ENCODE results near the gene ST6GALNAC1. TPM values are rescaled to one million over a fixed set of nuclear protein-coding genes. Genes with fewer than 3 reads are reported as not detected.
A peak's percentile ranks its signal among the peaks of the same experiment; 100 is the strongest.

The ST6GALNAC1 gene
- total and polyA plus RNA-seq, 7 donors, result 0.38 to 3.6 (median 0.56) TPM

GRCh38 chr17:76586741-76587487 is 56.6 kb downstream of the ST6GALNAC1 start:
- intact Hi-C loops (cut with DNase I), result loop anchor here (1.0 to 5.0 kb wide), 3 partner anchors 35 to 65 kb away; no protein-coding TSS in a partner anchor
- no peak overlapping the region for H3K4me3 ChIP-seq
- DNase-seq, result no peak

GRCh38 chr17:76585649-76586593 is 57.6 kb downstream of the ST6GALNAC1 start, which contains the start of gene ST6GALNAC2:
Gene ST6GALNAC2 (minus strand): TSS chr17:76585860. CDS start chr17:76585808, 52 bp downstream.
- Histone ChIP-seq H3K36me3 (ENCODE audit: insufficient read depth in 1 of 2, low read depth in 1 of 2) (no peaks in the 10 kb centered on the region), H3K27ac (peak within 1 kb of the TSS; percentile 82), H3K4me1 (peaks cover 6% of the 10 kb centered on the region), H3K4me3 (peak within 1 kb of the TSS; percentile 91), H3K27me3 (ENCODE audit: insufficient read depth in 3 of 3, low read length in 2 of 3) (peaks cover 0 to 6% (median 4%) of the 10 kb centered on the region in 3 donors), H3K9me3 (no peaks in the 10 kb centered on the region)
- DNase-seq (peak; percentile 73 to 88), ATAC-seq (peak; percentile 93 to 94 (median 94))
- intact Hi-C loops (cut with DNase I), result loop anchor here (1.0 to 5.0 kb wide), 4 partner anchors 25 to 64 kb away; no protein-coding TSS in a partner anchor
- TF ChIP-seq CTCF (IDR thresholded peaks at IDR 0.05), result peak; percentile 53
- WGBS, 3 donors, result 0 to 2% (median 1%) methylated on average over 54 to 83 of the region's 84 CpGs

More at GRCh38 chr17:76586741-76587487, 56.6 kb downstream of the ST6GALNAC1 start:
- H3K27me3 ChIP-seq (ENCODE audit: insufficient read depth in 3 of 3, low read length in 2 of 3), result peaks cover 0 to 6% (median 4%) of the 10 kb centered on the region in 3 donors
- TF ChIP-seq CTCF (IDR thresholded peaks at IDR 0.05), result no peak
- WGBS, 3 donors, result 52 to 63% (median 52%) methylated on average over 16 to 17 of the region's 17 CpGs
- ATAC-seq, result no peak
- H3K9me3 ChIP-seq, result no peaks in the 10 kb centered on the region
- no peaks in the 10 kb centered on the region for H3K4me1 ChIP-seq
- no peak overlapping the region for H3K27ac ChIP-seq
- no peaks in the 10 kb centered on the region for H3K36me3 ChIP-seq (ENCODE audit: insufficient read depth in 1 of 2, low read depth in 1 of 2)

GRCh38 chr17:76585033-76585648 is 58.4 kb downstream of the ST6GALNAC1 start:
- WGBS, 3 donors, result 0 to 1% (median 1%) methylated on average over 42 to 62 of the region's 62 CpGs
- H3K27me3 ChIP-seq (ENCODE audit: insufficient read depth in 3 of 3, low read length in 2 of 3), result peaks cover 0 to 6% (median 4%) of the 10 kb centered on the region in 3 donors
- H3K36me3 ChIP-seq (ENCODE audit: insufficient read depth in 1 of 2, low read depth in 1 of 2), result no peaks in the 10 kb centered on the region
- ATAC-seq (peak in 3 of 4 donors; percentile 33 to 60 (median 39)), DNase-seq (peak in 1 of 2 donors; percentile 35)
- peak overlapping the region; percentile 82 for H3K27ac ChIP-seq
- no peaks in the 10 kb centered on the region for H3K9me3 ChIP-seq
- peak overlapping the region; percentile 91 for H3K4me3 ChIP-seq
- TF ChIP-seq CTCF (IDR thresholded peaks at IDR 0.05), result no peak
- peaks cover 11% of the 10 kb centered on the region for H3K4me1 ChIP-seq
- intact Hi-C loops (cut with DNase I), result loop anchor here (2.0 to 5.0 kb wide), 3 partner anchors 24 to 63 kb away; no protein-coding TSS in a partner anchor

- Histone ChIP-seq H3K4me1 (peaks cover 11% of the 10 kb centered on the region), H3K36me3 (ENCODE audit: insufficient read depth in 1 of 2, low read depth in 1 of 2) (no peaks in the 10 kb centered on the region), H3K27ac (peak overlapping the region; percentile 82), H3K27me3 (ENCODE audit: insufficient read depth in 3 of 3, low read length in 2 of 3) (peaks cover 0 to 6% (median 4%) of the 10 kb centered on the region in 3 donors), H3K4me3 (peak overlapping the region; percentile 91), H3K9me3 (no peaks in the 10 kb centered on the region)
- TF ChIP-seq CTCF (IDR thresholded peaks at IDR 0.05), result no peak
- ATAC-seq (no peak), DNase-seq (no peak)
- intact Hi-C loops (cut with DNase I), result loop anchor here (2.0 to 5.0 kb wide), 3 partner anchors 24 to 62 kb away; no protein-coding TSS in a partner anchor
- 31 to 39% (median 32%) methylated on average over 15 to 17 of the region's 17 CpGs for WGBS, 3 donors
Measured at GRCh38 chr17:76584427-76585032, 59.0 kb downstream of the ST6GALNAC1 start.

Data from psoas muscle (tissue), 8 donors.